Measurements from ENCODE around the gene C19orf81. TPM values are rescaled to one million over a fixed set of nuclear protein-coding genes. Genes with fewer than 3 reads are reported as not detected.

Gene C19orf81
- total RNA-seq, 1 donor: not detected

- H3K36me3 ChIP-seq (ENCODE audit: insufficient read depth, low read length): no peaks in the 10 kb centered on the region
- H3K27ac ChIP-seq (ENCODE audit: low read depth, low read length): no peak overlapping the region
- H4K20me1 ChIP-seq (ENCODE audit: insufficient read depth, low read length): peaks cover 5% of the 10 kb centered on the region
- no peak for DNase-seq (ENCODE audit: insufficient read length, low spot score, missing footprints)
- H3K79me2 ChIP-seq (ENCODE audit: insufficient read depth, low read length): no peaks in the 10 kb centered on the region
- H2AFZ ChIP-seq (ENCODE audit: low read length): no peak overlapping the region
- H3K9me3 ChIP-seq (ENCODE audit: low read depth, low read length): no peaks in the 10 kb centered on the region
- H3K27me3 ChIP-seq (ENCODE audit: insufficient read depth, low read length): no peaks in the 10 kb centered on the region
- H3K4me1 ChIP-seq (ENCODE audit: insufficient read depth, low read length): no peaks in the 10 kb centered on the region
- no peak overlapping the region for H3K4me3 ChIP-seq (ENCODE audit: insufficient read depth, low read length)
- no peak for TF ChIP-seq CTCF (IDR thresholded peaks at IDR 0.05; ENCODE audit: extremely low read depth, low read depth, low read length)
- H3K4me2 ChIP-seq (ENCODE audit: insufficient read depth, low read length): no peak overlapping the region
Measured at GRCh38 chr19:50676625-50677197, 27.5 kb downstream of the C19orf81 start.

- no peak overlapping the region for H3K27ac ChIP-seq (ENCODE audit: low read depth, low read length)
- H3K4me3 ChIP-seq (ENCODE audit: insufficient read depth, low read length): no peak overlapping the region
- no peak for DNase-seq (ENCODE audit: insufficient read length, low spot score, missing footprints)
- no peak overlapping the region for H3K4me2 ChIP-seq (ENCODE audit: insufficient read depth, low read length)
- peaks cover 5% of the 10 kb centered on the region for H4K20me1 ChIP-seq (ENCODE audit: insufficient read depth, low read length)
- no peaks in the 10 kb centered on the region for H3K9me3 ChIP-seq (ENCODE audit: low read depth, low read length)
- no peaks in the 10 kb centered on the region for H3K27me3 ChIP-seq (ENCODE audit: insufficient read depth, low read length)
- no peaks in the 10 kb centered on the region for H3K36me3 ChIP-seq (ENCODE audit: insufficient read depth, low read length)
- no peak for TF ChIP-seq CTCF (IDR thresholded peaks at IDR 0.05; ENCODE audit: extremely low read depth, low read depth, low read length)
- no peak overlapping the region for H2AFZ ChIP-seq (ENCODE audit: low read length)
- no peaks in the 10 kb centered on the region for H3K79me2 ChIP-seq (ENCODE audit: insufficient read depth, low read length)
- H3K4me1 ChIP-seq (ENCODE audit: insufficient read depth, low read length): no peaks in the 10 kb centered on the region
Measured at GRCh38 chr19:50677636-50678035, 28.4 kb downstream of the C19orf81 start.

DNA sequence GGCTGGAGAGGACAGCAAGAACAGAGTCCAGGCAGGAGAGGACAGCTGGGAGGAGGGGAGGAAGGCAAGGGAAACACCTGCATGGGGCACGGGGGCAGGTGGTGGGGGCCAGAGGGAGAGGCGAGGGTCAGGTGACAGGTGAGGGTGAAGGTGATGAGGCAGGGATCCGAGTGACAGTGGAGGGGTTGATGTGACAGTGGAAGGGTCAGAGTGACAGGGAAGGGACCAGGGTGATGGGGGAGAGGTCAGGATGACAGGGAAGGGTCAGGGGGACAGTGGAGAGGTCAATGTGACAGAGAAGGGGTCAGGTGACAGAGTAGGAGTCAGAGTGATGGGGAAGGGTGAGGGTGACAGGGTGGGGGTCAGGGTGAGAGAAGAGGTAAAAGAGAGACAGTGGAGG is 29.1 kb downstream of the C19orf81 start:
- Histone ChIP-seq H3K4me1 (ENCODE audit: insufficient read depth, low read length) (no peaks in the 10 kb centered on the region), H2AFZ (ENCODE audit: low read length) (no peak overlapping the region), H3K4me2 (ENCODE audit: insufficient read depth, low read length) (no peak overlapping the region), H3K9me3 (ENCODE audit: low read depth, low read length) (no peaks in the 10 kb centered on the region), H3K27ac (ENCODE audit: low read depth, low read length) (no peak overlapping the region), H3K36me3 (ENCODE audit: insufficient read depth, low read length) (no peaks in the 10 kb centered on the region), H3K79me2 (ENCODE audit: insufficient read depth, low read length) (no peaks in the 10 kb centered on the region), H3K27me3 (ENCODE audit: insufficient read depth, low read length) (no peaks in the 10 kb centered on the region), H3K4me3 (ENCODE audit: insufficient read depth, low read length) (no peak overlapping the region), H4K20me1 (ENCODE audit: insufficient read depth, low read length) (peaks cover 5% of the 10 kb centered on the region)
- DNase-seq (ENCODE audit: insufficient read length, low spot score, missing footprints): no peak
- TF ChIP-seq CTCF (IDR thresholded peaks at IDR 0.05; ENCODE audit: extremely low read depth, low read depth, low read length): no peak

DNA sequence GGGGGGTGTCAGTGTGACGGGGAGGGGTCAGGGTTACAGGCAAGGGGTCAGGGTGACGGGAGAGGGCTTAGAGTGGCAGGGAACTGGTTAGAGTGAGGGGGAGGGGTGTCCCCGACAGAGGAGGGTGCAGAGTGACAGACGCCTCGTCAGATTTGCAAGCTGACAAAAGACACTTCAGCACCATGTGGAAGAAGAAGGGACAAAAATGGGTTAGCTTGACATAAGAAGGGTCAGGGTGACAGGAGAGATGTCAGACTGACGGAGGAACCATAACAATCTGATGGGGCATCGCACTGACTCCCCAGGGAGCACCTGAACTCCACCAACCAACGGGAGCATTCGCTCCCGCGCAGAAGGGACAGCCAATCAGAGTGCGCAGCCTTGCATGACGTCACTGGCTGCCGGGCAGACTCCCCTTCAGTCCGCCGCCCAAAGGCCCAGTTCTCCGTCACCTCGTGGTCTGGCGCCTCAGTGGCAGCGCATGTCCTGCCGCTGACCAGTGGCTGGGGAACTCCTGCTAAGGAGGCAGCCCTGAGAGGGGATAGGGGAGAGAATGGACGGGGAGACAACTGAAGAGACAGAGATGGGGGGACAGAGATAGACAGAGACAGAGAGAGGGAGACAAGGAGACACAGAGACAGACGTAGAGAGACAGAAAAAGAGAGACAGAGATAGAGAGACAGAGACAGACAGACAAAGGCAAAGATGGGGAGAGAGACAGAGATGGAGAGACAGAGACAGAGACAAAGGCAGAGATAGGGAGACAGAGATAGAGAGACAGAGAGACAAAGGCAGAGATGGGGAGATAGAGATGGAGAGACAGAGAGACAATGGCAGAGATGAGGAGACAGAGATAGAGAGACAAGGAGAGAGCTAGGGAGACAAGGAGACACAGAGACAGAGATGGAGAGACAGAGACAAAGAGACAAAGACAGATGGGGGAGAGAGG is 30.2 kb downstream of the C19orf81 start:
- Histone ChIP-seq H3K27me3 (ENCODE audit: insufficient read depth, low read length) (no peaks in the 10 kb centered on the region), H2AFZ (ENCODE audit: low read length) (no peak overlapping the region), H3K79me2 (ENCODE audit: insufficient read depth, low read length) (no peaks in the 10 kb centered on the region), H3K36me3 (ENCODE audit: insufficient read depth, low read length) (no peaks in the 10 kb centered on the region), H3K27ac (ENCODE audit: low read depth, low read length) (no peak overlapping the region), H3K4me1 (ENCODE audit: insufficient read depth, low read length) (no peaks in the 10 kb centered on the region), H3K9me3 (ENCODE audit: low read depth, low read length) (no peaks in the 10 kb centered on the region), H4K20me1 (ENCODE audit: insufficient read depth, low read length) (peaks cover 5% of the 10 kb centered on the region), H3K4me3 (ENCODE audit: insufficient read depth, low read length) (no peak overlapping the region), H3K4me2 (ENCODE audit: insufficient read depth, low read length) (no peak overlapping the region)
- DNase-seq (ENCODE audit: insufficient read length, low spot score, missing footprints): peak; percentile 99
- no peak for TF ChIP-seq CTCF (IDR thresholded peaks at IDR 0.05; ENCODE audit: extremely low read depth, low read depth, low read length)
